SK-N-SH (cell line): ENCODE data around the gene DUSP16.

Experiments
- CHD2 ChIP-seq: fragments of 150-350 bp; IDR thresholded peaks from 2 replicates; pipeline ENCODE4 v1.6.1; 2018; ENCODE audit warnings: low read length; ENCODE audit not compliant: partially characterized antibody
- CTCF ChIP-seq: fragments of 200-600 bp; sonication (generic); IDR thresholded peaks from 2 replicates; pipeline ENCODE4 v1.6.1; 2017; ENCODE audit warnings: antibody characterized with exemption, mild to moderate bottlenecking, moderate library complexity
- ELF1 ChIP-seq: IDR thresholded peaks from 2 replicates; pipeline ENCODE4 v1.4.0; 2012
- EP300 ChIP-seq, 2 experiments: IDR thresholded peaks; 2 replicates each; pipeline versions ENCODE4 v1.4.0 to v1.6.1; 2012; ENCODE audit warnings: borderline replicate concordance in 1 of 2, low read depth in 1 of 2, low read length in 1 of 2
- FOSL2 ChIP-seq: IDR thresholded peaks from 2 replicates; pipeline ENCODE4 v1.4.0; 2012; ENCODE audit warnings: low read depth, mild to moderate bottlenecking, moderate library complexity, borderline replicate concordance
- FOXM1 ChIP-seq: IDR thresholded peaks from 2 replicates; pipeline ENCODE4 v1.4.0; 2012; ENCODE audit warnings: low read depth, mild to moderate bottlenecking
- GABPA ChIP-seq: IDR thresholded peaks from 2 replicates; pipeline ENCODE4 v1.4.0; 2012; ENCODE audit warnings: low read depth, mild to moderate bottlenecking
- MAX ChIP-seq: IDR thresholded peaks from 2 replicates; pipeline ENCODE4 v1.4.0; 2012; ENCODE audit warnings: low read depth
- MXI1 ChIP-seq: IDR thresholded peaks from 2 replicates; pipeline ENCODE4 v1.6.1; 2012; ENCODE audit warnings: mild to moderate bottlenecking, low read depth, low read length, improper control_type of control experiment
- NFIC ChIP-seq: IDR thresholded peaks from 2 replicates; pipeline ENCODE4 v1.4.0; 2012; ENCODE audit warnings: borderline replicate concordance
- POLR2AphosphoS5 ChIP-seq: IDR thresholded peaks from 2 replicates; pipeline ENCODE4 v1.6.1; 2012; ENCODE audit warnings: low read depth, low read length
- RFX5 ChIP-seq: IDR thresholded peaks from 2 replicates; pipeline ENCODE4 v1.6.1; 2012; ENCODE audit warnings: mild to moderate bottlenecking, improper control_type of control experiment, low read length
- YY1 ChIP-seq: IDR thresholded peaks from 2 replicates; pipeline ENCODE4 v1.4.0; 2012; ENCODE audit warnings: low read depth, mild to moderate bottlenecking

GRCh38 chr12:12469386-12469785 is 93.3 kb downstream of the DUSP16 start:
- TF ChIP-seq POLR2AphosphoS5 (no peak), ELF1 (no peak), CTCF (no peak), YY1 (no peak), NFIC (no peak), EP300 (IDR thresholded peaks at IDR 0.05; ENCODE audit: borderline replicate concordance in 1 of 2, low read depth in 1 of 2, low read length in 1 of 2) (no peak), RFX5 (no peak), GABPA (no peak), MXI1 (no peak), MAX (no peak), FOSL2 (no peak), CHD2 (no peak), FOXM1 (no peak)
